ENCODE measurements around the gene GOLT1B.
A peak's percentile ranks its signal among the peaks of the same experiment; 100 is the strongest.

The GOLT1B gene

DNA sequence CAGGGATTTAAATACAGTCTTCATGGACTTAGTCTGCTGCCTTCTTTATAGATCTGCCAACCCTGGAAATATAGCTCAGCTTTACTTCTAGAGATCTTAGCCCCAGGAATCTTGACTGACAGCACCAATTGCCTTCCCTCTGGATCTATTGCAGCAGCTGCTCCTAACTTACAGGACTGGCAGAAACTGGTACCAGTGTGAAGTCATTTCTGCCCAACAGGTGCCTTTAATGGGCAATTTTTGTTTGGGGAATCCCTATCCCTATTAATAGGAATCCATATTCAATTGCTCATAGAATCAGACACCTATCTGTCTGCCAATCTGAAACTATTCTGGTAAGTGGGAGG is 51.7 kb downstream of the GOLT1B start:
- in situ Hi-C loops (cut with HindIII; ENCODE audit: low pct_ligation_motif_present, low pct_unique_long_range_greater_than_20kb, low sequenced_read_pairs): no loop called here
- no peak for DNase-seq

DNA sequence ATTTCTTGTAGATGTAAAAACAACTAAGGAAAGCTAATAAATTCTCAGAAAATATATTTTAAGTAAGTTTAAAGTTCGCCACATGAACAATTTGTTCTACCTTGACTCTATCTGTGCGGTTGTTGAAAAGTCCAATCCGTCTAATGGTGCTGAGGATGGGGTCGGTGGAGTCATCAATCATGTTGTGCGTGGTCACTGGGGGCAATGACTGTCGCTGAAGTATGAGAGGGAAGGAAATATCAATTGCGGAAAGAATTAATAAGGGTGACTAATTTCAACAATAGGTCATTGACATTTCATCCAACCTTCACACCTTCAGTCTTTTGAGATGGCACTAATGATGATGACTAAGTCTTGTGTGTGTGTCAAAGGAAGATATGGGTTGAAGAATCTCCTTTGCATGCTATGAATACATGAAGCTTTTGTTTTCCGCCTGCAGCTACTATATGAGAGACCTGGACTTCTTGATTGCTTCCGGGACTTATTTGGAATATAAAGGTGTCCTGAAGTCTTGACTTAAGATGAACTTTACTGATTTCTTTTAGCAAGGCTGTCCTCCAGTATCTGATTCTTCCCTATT is 56.6 kb downstream of the GOLT1B start:
- in situ Hi-C loops (cut with HindIII; ENCODE audit: low pct_ligation_motif_present, low pct_unique_long_range_greater_than_20kb, low sequenced_read_pairs): no loop called here
- no peak for DNase-seq

DNA sequence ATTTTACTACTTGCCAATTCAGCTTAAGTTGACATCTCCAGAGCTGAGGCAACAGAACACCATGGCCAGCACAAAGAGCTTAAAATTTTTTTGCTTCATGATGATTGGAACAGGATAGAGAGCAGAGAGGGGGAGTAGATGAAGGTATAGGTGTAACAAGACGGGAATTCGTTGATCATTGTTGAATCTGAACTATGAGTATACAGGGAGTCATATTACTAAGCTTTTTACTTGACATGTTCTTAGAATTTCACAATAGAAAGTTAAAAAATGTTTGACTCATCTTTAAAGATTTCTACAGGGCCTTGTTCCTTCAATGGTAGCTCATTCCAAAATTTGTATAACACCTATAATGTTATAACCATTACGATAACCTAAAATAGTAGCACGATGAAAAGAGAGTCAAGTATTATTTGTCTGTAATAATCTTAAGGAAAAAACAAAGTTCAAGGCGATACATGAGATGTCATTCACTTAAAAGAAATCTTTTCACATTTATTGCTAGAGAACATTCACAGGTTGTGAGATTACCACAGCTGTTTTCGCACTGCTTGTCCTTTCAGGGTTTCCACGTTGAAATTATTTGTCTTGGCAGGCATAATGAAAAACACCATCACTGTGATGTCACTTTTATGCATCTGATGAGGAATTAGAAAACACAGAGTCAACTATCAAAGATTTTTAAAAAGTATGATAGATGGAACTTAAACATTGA is 58.4 kb downstream of the GOLT1B start:
- no peak for DNase-seq
- in situ Hi-C loops (cut with HindIII; ENCODE audit: low pct_ligation_motif_present, low pct_unique_long_range_greater_than_20kb, low sequenced_read_pairs): no loop called here

DNA sequence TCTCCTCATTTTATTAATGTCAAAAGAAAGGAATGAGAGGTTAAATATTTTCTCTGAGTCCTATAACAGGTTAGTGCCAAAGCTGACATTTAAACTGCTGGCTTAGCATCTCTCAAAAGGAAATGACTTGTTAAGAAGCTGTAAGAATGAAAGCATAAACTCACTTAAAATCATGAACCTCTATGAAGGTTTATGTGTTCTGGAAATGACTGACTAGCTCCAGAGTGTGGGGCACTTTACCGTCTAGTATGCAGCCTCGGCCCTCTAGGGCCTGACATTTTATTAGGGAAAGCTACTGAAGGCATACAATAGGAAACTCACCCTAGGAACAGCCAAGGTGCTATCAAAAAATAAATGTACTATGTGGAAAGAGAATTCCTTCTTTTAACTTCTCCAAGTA is 59.6 kb downstream of the GOLT1B start:
- DNase-seq: no peak
- in situ Hi-C loops (cut with HindIII; ENCODE audit: low pct_ligation_motif_present, low pct_unique_long_range_greater_than_20kb, low sequenced_read_pairs): no loop called here

DNA sequence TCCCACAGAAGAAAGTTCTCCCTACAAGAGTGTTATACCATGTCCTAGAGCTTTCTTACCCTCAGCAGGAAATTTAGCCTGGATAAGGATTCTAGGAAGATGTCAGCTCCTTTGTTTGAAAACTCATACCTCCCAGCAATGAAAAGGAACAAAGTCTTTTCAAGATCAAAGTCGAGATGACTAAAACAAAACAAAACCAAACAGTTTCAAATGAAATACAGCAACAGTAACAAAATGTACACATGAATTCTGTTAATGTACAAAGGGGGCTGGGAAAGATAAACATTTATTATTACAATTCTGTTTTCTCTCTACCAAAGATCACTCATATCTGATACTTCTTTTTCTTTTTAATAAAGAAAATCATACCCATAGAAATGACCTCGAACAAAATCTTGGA is 61.3 kb downstream of the GOLT1B start:
- DNase-seq: no peak
- in situ Hi-C loops (cut with HindIII; ENCODE audit: low pct_ligation_motif_present, low pct_unique_long_range_greater_than_20kb, low sequenced_read_pairs): no loop called here

DNA sequence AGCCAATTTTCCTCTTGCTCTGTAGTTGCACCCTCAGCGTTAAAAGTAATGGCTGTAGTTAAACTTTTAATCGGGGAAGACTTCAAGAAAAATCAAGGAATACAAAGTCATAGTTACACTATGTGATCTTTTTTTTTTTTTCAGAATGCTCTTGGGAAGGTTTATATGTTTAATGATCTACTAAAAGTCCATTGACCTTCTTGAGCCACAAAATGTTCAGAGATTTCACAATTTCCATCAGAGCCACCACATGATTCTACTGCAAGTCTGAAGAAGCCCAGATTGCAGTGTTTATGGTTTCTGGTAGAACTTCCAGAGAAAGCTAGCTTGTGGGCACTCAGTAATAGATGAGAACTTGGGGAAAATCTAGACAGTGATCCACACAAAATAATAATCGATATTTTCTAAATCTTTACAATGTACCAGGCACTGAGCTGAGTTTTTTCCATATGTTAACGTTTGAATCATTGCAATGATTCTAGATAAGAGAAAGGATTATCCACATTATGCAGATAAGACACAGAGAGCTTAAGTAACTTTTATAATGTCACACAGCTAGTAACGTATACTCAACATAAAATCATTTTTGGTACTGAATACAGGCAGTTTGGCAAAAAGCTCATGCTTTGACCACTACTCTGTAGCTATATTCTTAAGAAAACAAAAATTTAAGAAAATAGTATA is 64.8 kb downstream of the GOLT1B start:
- in situ Hi-C loops (cut with HindIII; ENCODE audit: low pct_ligation_motif_present, low pct_unique_long_range_greater_than_20kb, low sequenced_read_pairs): no loop called here
- peak; percentile 82 for DNase-seq

DNA sequence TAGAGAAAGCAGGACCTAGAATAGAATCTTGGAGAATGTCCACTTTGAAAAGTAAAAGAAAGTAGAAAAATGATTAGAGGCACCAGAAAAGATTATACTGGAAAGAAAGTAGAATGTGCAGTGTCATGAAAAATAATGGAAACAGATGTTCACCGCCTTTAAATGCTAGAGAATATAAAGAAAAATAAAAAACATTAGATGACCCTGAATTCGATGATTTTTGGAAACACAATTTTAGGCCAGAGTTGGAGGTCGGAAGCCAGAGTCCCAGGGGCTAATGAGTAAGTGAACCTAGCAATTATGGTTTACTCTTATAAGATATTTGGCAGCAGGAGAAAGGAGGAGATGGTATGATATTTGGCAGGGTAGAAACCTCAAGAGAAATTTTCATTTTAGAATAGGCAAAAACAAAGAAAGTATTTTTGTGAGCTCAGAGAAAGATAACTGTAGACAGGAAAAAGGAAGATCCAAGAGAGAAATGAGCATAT is 65.4 kb downstream of the GOLT1B start:
- in situ Hi-C loops (cut with HindIII; ENCODE audit: low pct_ligation_motif_present, low pct_unique_long_range_greater_than_20kb, low sequenced_read_pairs): no loop called here
- no peak for DNase-seq

Measured in ACHN (cell line).